Prostate gland (tissue), 2 donors: Measurements from ENCODE around the gene ERGIC3.

ENCODE experiments used
- POLR2A ChIP-seq: fragments of 450-650 bp; IDR thresholded peaks from one replicate; pipeline ENCODE4 v1.6.1; 2016; ENCODE audit warnings: antibody characterized with exemption, mild to moderate bottlenecking
- POLR2AphosphoS5 ChIP-seq: sonication (generic); formaldehyde crosslinking; IDR thresholded peaks from one replicate; pipeline ENCODE4 v1.6.1; 2017; ENCODE audit warnings: antibody characterized with exemption
- TF ChIP-seq, protein P1 (sequence below), 4 experiments: fragments of 200-600 bp in 2 of 4; fragments of 450-650 bp in 2 of 4; sonication (generic) in 2 of 4; IDR thresholded peaks; 1 replicate in 3 of 4; 2 replicates in 1 of 4; pipeline ENCODE4 v1.5.1; 2016 to 2019; ENCODE audit warnings: antibody characterized with exemption in 4 of 4, mild to moderate bottlenecking in 2 of 4, moderate library complexity in 2 of 4

DNA sequence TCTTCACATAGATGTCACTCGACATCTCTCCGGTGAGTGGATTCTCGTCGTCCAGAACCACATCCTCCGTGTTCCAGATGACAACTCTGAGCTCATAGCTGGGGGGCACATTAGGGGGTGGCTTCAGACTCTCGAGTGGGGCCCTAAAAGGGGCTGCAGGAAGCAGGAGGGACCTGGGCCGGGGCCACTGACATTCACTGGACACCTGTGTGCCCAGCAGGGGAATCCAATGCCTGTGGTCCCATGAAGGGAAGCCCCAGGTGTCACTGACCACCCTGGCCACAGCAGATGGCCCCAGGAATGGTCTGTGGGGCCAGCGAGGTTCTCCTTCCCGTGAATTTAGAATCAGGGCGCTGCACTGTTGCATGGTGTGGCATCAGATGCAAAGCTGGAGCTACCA is 18.7 kb downstream of the ERGIC3 start:
- TF ChIP-seq, protein P1, sequence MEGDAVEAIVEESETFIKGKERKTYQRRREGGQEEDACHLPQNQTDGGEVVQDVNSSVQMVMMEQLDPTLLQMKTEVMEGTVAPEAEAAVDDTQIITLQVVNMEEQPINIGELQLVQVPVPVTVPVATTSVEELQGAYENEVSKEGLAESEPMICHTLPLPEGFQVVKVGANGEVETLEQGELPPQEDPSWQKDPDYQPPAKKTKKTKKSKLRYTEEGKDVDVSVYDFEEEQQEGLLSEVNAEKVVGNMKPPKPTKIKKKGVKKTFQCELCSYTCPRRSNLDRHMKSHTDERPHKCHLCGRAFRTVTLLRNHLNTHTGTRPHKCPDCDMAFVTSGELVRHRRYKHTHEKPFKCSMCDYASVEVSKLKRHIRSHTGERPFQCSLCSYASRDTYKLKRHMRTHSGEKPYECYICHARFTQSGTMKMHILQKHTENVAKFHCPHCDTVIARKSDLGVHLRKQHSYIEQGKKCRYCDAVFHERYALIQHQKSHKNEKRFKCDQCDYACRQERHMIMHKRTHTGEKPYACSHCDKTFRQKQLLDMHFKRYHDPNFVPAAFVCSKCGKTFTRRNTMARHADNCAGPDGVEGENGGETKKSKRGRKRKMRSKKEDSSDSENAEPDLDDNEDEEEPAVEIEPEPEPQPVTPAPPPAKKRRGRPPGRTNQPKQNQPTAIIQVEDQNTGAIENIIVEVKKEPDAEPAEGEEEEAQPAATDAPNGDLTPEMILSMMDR (IDR thresholded peaks at IDR 0.05): no peak
- TF ChIP-seq POLR2A: no peak
- no peak for TF ChIP-seq POLR2AphosphoS5
